Endothelial cell of umbilical vein (primary cell): Measurements from ENCODE around the gene MATK. TPM values are rescaled to one million over a fixed set of nuclear protein-coding genes. Genes with fewer than 3 reads are reported as not detected.

Source experiments
- BruUV-seq: library from RNA; stranded (reverse); fragments of 400-500 nt; replicated peaks from 2 replicates; lab custom pipeline; 2021; lab: Mats Ljungman, UMichigan
- CTCF ChIA-PET: fragments of 300-600, 350-600 bp; sonication (Branson Sonifier 250); formaldehyde crosslinking; loops from one replicate; lab custom pipeline; 2021; ENCODE audit warnings: antibody characterized with exemption, inconsistent platforms; lab: Charles Lee
- POLR2A ChIA-PET: fragments of 300-600, 350-600 bp; sonication (Branson Sonifier 250); formaldehyde crosslinking; loops from one replicate; lab custom pipeline; 2021; ENCODE audit warnings: antibody characterized with exemption, inconsistent platforms; lab: Charles Lee
- DNase-seq: peaks from one replicate; pipeline ENCODE4 v3.0.0-alpha.2; 2011; ENCODE audit warnings: low read depth, low spot score
- FAIRE-seq: peaks from 2 replicates; lab custom pipeline; 2011; peaks lifted over from hg19 to GRCh38; lab: Jason Lieb, UNC
- H2AFZ ChIP-seq: 2 replicates; pipeline ENCODE4 v1.6.0; 2012; ENCODE audit warnings: low read depth, low read length, control low read depth, inconsistent platforms
- H3K27ac ChIP-seq: 2 replicates; pipeline ENCODE4 v1.5.1; 2011; ENCODE audit warnings: low read depth, mild to moderate bottlenecking, control low read depth, low read length, moderate library complexity; ENCODE audit not compliant: insufficient read depth
- H3K27me3 ChIP-seq, 2 experiments: 2 replicates each; pipeline versions ENCODE4 v1.6.0 to v1.6.1; 2011; ENCODE audit warnings: low read length in 2 of 2, mixed read lengths in 1 of 2; ENCODE audit not compliant: control insufficient read depth in 2 of 2, insufficient read depth in 2 of 2
- H3K36me3 ChIP-seq, 2 experiments: 2 replicates in 1 of 2; 3 replicates in 1 of 2; pipeline ENCODE4 v1.5.1; 2011; ENCODE audit warnings: low read length in 2 of 2, mild to moderate bottlenecking in 1 of 2, moderate library complexity in 1 of 2; ENCODE audit not compliant: control insufficient read depth in 2 of 2, insufficient read depth in 2 of 2; ENCODE audit errors: extremely low read depth in 1 of 2
- H3K4me1 ChIP-seq: 3 replicates; pipeline ENCODE4 v1.5.1; 2011; ENCODE audit warnings: mild to moderate bottlenecking, low read length; ENCODE audit not compliant: control insufficient read depth, insufficient read depth; ENCODE audit errors: extremely low read depth
- H3K4me2 ChIP-seq: 2 replicates; pipeline ENCODE4 v1.6.1; 2011; ENCODE audit warnings: low read length, control low read depth, mixed read lengths; ENCODE audit not compliant: insufficient read depth
- H3K4me3 ChIP-seq, 3 experiments: fragments of 200-600 bp in 1 of 3; sonication (generic), shearing (Covaris generic) in 1 of 3; replicated peaks in 1 of 3; 2 replicates each; pipeline ENCODE4 v1.5.1; 2011 to 2016; ENCODE audit warnings: control low read depth in 3 of 3, low read length in 3 of 3, mild to moderate bottlenecking in 2 of 3, inconsistent platforms in 1 of 3, low read depth in 1 of 3, moderate library complexity in 1 of 3; ENCODE audit not compliant: insufficient read depth in 1 of 3
- H3K79me2 ChIP-seq: 2 replicates; pipeline ENCODE4 v1.6.0; 2012; ENCODE audit warnings: low read length, inconsistent platforms; ENCODE audit not compliant: control insufficient read depth, insufficient read depth
- H3K9ac ChIP-seq: replicated peaks from 2 replicates; pipeline ENCODE3; 2011; ENCODE audit warnings: low read length, control low read depth; ENCODE audit not compliant: insufficient read depth; ENCODE audit errors: extremely low read depth
- H3K9me1 ChIP-seq: replicated peaks from 3 replicates; pipeline ENCODE4 v1.6.0; 2011; ENCODE audit warnings: mild to moderate bottlenecking, low read length; ENCODE audit not compliant: control insufficient read depth, insufficient read depth; ENCODE audit errors: extremely low read depth
- H3K9me3 ChIP-seq: replicated peaks from 2 replicates; pipeline ENCODE4 v1.5.1; 2012; ENCODE audit warnings: low read length, inconsistent platforms; ENCODE audit not compliant: control insufficient read depth, insufficient read depth
- H4K20me1 ChIP-seq: replicated peaks from 2 replicates; pipeline ENCODE3; 2011; ENCODE audit warnings: mild to moderate bottlenecking, low read length; ENCODE audit not compliant: control insufficient read depth, insufficient read depth; ENCODE audit errors: extremely low read depth
- FOS ChIP-seq: IDR thresholded peaks from 2 replicates; pipeline ENCODE4 v1.6.1; 2011; ENCODE audit warnings: mild to moderate bottlenecking, low read length, moderate library complexity, borderline replicate concordance; ENCODE audit not compliant: insufficient read depth
- JUN ChIP-seq: IDR thresholded peaks from 2 replicates; pipeline ENCODE4 v1.6.1; 2011; ENCODE audit warnings: borderline replicate concordance, low read depth; ENCODE audit not compliant: insufficient read length, insufficient read depth
- MYC ChIP-seq: IDR thresholded peaks from one replicate; pipeline ENCODE4 v1.6.1; 2011; ENCODE audit warnings: mild to moderate bottlenecking, low read depth, low read length
- POLR2A ChIP-seq: IDR thresholded peaks from 2 replicates; pipeline ENCODE4 v1.6.1; 2012; ENCODE audit warnings: low read depth, mild to moderate bottlenecking, control low read depth, low read length
- POLR2AphosphoS5 ChIP-seq: IDR thresholded peaks from 2 replicates; pipeline ENCODE4 v1.6.1; 2012; ENCODE audit warnings: low read depth, mild to moderate bottlenecking, control low read depth, low read length, moderate library complexity; ENCODE audit not compliant: insufficient read depth
- dilution Hi-C: fragments of 300-500 bp; cut with MboI; formaldehyde crosslinking; loops from one replicate; pipeline ENCODE4 v1.15.0; 2019; ENCODE audit warnings: low sequenced_read_pairs; ENCODE audit not compliant: extremely low pct_ligation_motif_present
- intact Hi-C: fragments of 100-400 bp; cut with micrococcal nuclease; formaldehyde crosslinking; loops from one replicate; pipeline ENCODE4 v1.10.0; 2022
- polyA plus RNA-seq, 4 experiments: library from polyadenylated mRNA; depleted of rRNA in 3 of 4; stranded (reverse) in 3 of 4; unstranded in 1 of 4; fragments of >200 nt; gene quantifications; 2 replicates each; pipeline versions ENCODE4 v1.2.1 to v1.2.3, GENCODE V29; 2011 to 2012; ENCODE audit warnings: missing spikeins in 1 of 4
- total RNA-seq: library from RNA; stranded (reverse); gene quantifications from 2 replicates; pipeline ENCODE4 v1.2.3, GENCODE V29; 2021
- TF ChIP-seq, protein P1 (sequence below), 2 donors: IDR thresholded peaks; 1 replicate in 1 of 2; 2 replicates in 1 of 2; pipeline ENCODE4 v1.5.1; 2011; ENCODE audit warnings: low read length in 2 of 2, mild to moderate bottlenecking in 2 of 2, moderate library complexity in 2 of 2, control low read depth in 1 of 2, inconsistent platforms in 1 of 2, low read depth in 1 of 2; ENCODE audit not compliant: insufficient read depth in 1 of 2; ENCODE audit errors: extremely low read depth in 1 of 2

Gene MATK
- total and polyA plus RNA-seq, 2 donors (not counting 3 experiments of a cell fraction or from before 2014, with no cell fraction given), result not detected

DNA sequence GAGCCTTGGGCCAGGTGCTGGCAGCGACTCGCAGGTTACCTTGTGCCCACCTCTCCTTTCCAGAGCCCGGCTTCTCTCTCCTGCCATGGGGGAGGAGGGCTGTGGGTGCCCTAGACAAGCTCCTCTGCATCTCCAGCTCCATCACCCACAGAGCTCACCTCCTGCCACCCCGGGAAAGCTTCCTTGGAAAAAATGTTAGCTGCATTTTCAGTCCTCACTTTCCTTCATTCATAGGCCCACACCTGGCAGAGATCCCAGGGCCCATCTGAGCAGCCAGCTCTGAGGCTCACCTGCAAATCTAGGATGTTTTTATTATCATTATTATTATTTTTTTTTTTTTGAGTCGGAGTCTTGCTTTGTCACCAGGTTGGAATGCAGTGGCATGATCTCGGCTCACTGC lies 45.8 kb upstream of the MATK start:
- Histone ChIP-seq H3K9ac (no peak overlapping the region), H4K20me1 (no peaks in the 10 kb centered on the region), H3K79me2 (no peaks in the 10 kb centered on the region), H3K4me3 (no peak overlapping the region), H3K27me3 (no peaks in the 10 kb centered on the region), H3K4me1 (no peaks in the 10 kb centered on the region), H3K36me3 (no peaks in the 10 kb centered on the region), H3K9me1 (no peaks in the 10 kb centered on the region), H2AFZ (no peak overlapping the region), H3K4me2 (no peak overlapping the region), H3K27ac (no peak overlapping the region), H3K9me3 (no peaks in the 10 kb centered on the region)
- CTCF ChIA-PET, result interaction anchor here (2.9 kb wide), 1 partner anchor 10 kb away, joined by 19 read pairs; no protein-coding TSS in a partner anchor
- FAIRE-seq (no peak), DNase-seq (no peak)
- TF ChIP-seq FOS, result no peak
- TF ChIP-seq JUN, result no peak
- TF ChIP-seq POLR2A, result no peak
- TF ChIP-seq MYC, result no peak
- no peak for TF ChIP-seq POLR2AphosphoS5
- POLR2A ChIA-PET, result no interaction called here
- intact Hi-C loops (no loop called here), dilution Hi-C loops (no loop called here)
- BruUV-seq, result no TSS peak

DNA sequence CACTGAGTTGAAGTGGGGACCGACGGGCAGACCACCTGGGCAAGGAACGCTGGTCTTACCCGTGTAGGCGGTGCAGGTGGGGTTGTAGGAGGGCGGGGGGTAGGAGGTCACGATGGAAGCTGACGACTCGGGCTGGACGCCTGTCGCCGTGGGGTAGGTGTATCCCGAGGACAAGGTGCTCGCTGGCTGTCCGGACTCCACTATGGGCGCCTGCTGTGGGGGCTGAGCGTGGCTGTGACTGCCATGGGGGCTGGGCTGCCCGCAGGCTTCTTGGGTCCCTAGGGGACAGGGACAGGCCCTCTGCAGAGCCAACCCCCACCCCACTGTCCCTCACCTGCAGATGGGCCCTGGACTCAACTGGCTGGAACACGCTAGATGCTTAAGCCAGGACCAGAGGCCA lies 45.4 kb upstream of the MATK start:
- no peak for DNase-seq
- Histone ChIP-seq H3K9ac (no peak overlapping the region), H3K4me3 (no peak overlapping the region), H3K4me2 (no peak overlapping the region), H3K9me1 (no peaks in the 10 kb centered on the region), H3K9me3 (no peaks in the 10 kb centered on the region), H4K20me1 (no peaks in the 10 kb centered on the region), H2AFZ (no peak overlapping the region), H3K36me3 (no peaks in the 10 kb centered on the region), H3K27ac (no peak overlapping the region), H3K27me3 (no peaks in the 10 kb centered on the region), H3K79me2 (no peaks in the 10 kb centered on the region), H3K4me1 (no peaks in the 10 kb centered on the region)
- intact Hi-C loops (no loop called here), dilution Hi-C loops (no loop called here)
- no TSS peak for BruUV-seq
- TF ChIP-seq POLR2A, result no peak
- TF ChIP-seq, protein P1, sequence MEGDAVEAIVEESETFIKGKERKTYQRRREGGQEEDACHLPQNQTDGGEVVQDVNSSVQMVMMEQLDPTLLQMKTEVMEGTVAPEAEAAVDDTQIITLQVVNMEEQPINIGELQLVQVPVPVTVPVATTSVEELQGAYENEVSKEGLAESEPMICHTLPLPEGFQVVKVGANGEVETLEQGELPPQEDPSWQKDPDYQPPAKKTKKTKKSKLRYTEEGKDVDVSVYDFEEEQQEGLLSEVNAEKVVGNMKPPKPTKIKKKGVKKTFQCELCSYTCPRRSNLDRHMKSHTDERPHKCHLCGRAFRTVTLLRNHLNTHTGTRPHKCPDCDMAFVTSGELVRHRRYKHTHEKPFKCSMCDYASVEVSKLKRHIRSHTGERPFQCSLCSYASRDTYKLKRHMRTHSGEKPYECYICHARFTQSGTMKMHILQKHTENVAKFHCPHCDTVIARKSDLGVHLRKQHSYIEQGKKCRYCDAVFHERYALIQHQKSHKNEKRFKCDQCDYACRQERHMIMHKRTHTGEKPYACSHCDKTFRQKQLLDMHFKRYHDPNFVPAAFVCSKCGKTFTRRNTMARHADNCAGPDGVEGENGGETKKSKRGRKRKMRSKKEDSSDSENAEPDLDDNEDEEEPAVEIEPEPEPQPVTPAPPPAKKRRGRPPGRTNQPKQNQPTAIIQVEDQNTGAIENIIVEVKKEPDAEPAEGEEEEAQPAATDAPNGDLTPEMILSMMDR (IDR thresholded peaks at IDR 0.05; ENCODE audit: extremely low read depth in 1 of 2, insufficient read depth in 1 of 2, low read depth in 1 of 2, low read length in 2 of 2), result no peak
- CTCF ChIA-PET, result interaction anchor here (0.6 to 2.9 kb wide), 3 partner anchors 9 to 161 kb away, joined by 3 to 19 read pairs (median 6); no protein-coding TSS in a partner anchor
- POLR2A ChIA-PET, result no interaction called here
- FAIRE-seq, result no peak
